Ramos (cell line): ENCODE results near the gene TBC1D22A.

Source experiments
- in situ Hi-C: fragments of 300-500 bp; cut with MboI; formaldehyde crosslinking; loops from one replicate; pipeline ENCODE4 v1.14.3; 2022; ENCODE audit warnings: low sequenced_read_pairs; ENCODE audit not compliant: unreplicated experiment

TBC1D22A gene

DNA sequence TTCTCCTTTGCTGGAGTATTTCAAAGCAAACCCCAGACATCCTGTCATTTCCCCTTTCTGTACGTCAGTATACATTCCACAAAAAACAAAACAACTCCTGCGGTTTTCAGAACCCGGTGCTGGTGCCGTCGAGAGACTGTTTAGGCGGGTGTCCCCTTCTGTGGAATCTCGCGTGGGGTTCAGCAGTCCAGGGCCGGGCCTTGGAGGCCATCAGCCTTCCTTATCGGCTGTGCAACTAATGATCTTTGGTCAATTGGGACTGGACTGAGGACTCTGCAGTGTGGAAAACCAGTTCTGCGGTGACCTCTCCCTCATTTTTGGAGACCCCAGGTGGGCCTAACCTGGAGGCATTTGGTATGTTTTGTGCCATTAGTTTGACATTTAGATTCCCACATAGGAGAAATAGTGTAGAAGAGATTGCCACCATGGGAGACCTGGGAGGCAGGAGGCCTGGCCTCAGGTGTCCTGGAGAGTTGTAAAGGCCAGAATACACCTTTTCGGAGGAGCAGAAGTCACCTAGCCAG, 84.4 kb downstream of the TBC1D22A start:
- in situ Hi-C loops: no loop called here

DNA sequence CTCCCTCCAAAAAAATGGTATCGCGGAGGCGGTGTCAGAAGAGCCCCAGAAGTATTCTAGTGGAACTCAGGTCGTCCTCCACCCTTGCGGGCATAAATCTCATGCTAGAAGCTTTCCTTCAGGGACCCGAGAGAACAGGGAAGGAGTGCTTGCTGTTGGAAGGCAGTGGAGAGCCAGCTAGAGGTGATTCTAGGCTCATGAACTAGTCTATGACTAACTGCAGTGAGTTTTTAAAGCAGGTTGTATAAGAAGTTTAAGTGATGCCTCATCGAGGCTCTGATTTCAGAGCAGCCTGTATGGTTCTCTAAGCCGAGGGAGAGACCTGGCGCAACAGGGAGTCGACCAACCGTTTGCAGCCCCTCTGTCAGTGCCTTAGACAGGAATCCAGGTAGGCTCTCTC, 85.7 kb downstream of the TBC1D22A start:
- in situ Hi-C loops: no loop called here

GRCh38 chr22:46849101-46849500, 86.7 kb downstream of the TBC1D22A start:
- in situ Hi-C loops: no loop called here

DNA sequence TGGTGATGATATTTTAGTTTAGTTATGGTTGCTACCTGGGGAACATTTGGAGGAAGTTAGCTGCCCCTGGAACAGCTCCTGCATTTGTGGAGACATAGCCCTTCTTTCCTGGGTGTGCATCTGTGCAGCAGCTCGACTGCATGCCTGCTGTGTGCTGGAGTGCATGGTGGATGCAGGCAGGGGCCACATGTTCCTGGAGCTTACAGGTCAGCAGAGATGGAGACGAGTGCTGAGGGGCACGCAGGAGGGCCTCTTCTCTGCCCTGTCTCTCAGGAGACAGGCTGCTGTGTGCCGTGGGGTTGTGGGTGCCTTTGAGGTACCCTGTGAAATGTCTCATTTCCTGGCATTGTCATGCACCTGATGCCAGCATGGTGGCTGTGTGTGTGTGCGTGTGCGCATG, 87.5 kb downstream of the TBC1D22A start:
- in situ Hi-C loops: no loop called here

DNA sequence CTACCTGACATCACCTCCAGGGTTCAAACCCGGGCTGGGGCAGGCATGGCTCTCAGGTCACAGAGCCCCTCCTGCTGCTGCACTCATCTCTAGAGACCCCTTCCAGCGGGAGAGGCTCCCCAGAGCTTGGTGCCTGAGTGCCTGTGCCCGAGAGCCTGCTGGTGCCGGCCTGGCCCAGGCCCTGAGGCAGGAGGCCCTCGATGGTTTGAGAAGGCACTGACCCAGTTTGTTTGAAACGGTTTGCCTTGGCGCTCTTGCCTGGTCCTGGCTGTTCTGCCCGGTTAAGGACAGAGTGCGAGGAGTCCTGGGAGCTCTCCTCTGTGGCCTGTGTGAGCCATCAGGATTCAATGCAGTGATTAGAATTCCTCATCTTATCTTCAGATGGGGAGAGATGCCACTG, 88.9 kb downstream of the TBC1D22A start:
- in situ Hi-C loops: no loop called here

DNA sequence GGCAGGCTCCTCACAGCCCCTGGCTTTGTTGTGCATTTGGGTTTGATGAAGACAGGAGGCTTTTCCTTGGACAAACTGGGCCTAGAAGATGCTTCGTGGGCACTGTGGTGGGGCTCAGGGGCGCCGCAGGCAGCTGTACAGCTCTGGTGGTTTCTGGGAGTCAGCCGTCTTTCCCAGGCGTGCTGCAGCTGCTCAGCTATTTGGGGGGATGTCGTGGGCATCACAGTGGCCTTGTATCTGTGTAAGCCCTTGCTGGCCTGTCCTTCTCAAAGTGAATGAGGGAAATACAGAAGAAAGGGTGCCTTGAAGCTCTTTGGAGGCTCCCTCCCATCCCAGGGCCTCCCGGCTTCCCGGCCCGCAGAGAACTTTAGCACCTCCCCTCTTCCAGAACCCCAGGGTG, 89.5 kb downstream of the TBC1D22A start:
- in situ Hi-C loops: no loop called here

DNA sequence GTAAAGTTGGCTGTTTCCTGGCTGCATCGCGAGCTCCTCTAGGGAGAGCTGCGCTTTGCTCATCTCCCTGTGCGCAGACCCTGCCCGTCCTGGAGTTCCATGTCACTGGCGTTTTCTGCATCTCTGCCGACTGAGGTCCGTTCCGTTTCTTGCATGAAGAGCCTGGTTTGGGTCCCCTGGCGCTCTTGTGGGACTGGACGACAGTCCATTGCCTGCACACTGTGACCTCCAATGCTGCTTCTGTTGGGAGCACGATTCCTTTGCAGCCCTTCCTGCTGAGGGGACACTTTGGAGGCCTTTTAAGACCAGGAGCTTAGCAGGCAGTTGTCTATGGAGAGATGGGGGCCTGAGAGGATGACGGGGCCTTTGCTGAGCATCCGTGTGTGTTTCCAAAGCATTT, 90.3 kb downstream of the TBC1D22A start:
- in situ Hi-C loops: no loop called here

DNA sequence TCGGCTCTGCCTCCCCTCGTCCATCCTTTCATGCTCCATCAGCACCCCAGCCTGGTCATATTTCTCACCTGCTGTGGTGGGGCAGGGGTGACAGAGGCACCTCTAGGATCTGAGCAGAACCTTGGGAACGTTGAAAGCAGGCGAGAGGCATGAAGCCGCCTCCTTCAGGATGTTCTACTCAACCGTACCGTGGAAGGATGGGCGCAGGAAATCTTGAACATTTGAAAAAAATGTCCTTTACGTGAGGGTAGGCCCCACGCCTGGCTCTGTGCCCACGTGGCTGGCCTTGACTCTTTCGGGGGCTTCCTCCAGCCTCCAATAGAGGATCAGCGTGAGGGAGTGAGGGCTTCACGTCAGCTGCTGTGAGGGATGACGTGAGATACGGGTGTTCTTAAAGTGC, 90.7 kb downstream of the TBC1D22A start:
- in situ Hi-C loops: no loop called here

- in situ Hi-C loops: no loop called here
Observed at GRCh38 chr22:46854125-46854870, 91.8 kb downstream of the TBC1D22A start.

GRCh38 chr22:46855681-46856080, 93.2 kb downstream of the TBC1D22A start:
- in situ Hi-C loops: no loop called here

DNA sequence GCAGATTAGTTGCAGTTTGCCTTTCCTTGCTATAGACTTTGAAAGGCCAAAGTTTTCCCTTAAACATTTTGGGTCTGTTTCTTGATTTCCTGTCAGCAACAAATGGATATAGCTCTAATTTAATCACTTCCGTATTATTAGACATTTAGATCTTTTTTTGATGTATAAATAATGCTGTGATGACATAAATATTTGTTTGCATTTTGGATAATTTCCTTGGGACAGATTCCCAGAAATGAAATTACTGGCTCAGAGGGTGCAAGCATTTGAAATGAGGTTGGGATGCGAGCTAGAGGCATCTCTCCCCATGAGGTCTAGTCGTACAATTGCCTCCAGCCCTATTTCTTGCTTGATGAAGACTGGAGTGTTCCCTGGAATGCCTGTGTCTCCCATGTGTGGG, 94.2 kb downstream of the TBC1D22A start:
- in situ Hi-C loops: no loop called here

GRCh38 chr22:46857142-46857884, 94.9 kb downstream of the TBC1D22A start:
- in situ Hi-C loops: no loop called here

GRCh38 chr22:46857885-46858143, 95.4 kb downstream of the TBC1D22A start:
- in situ Hi-C loops: no loop called here

DNA sequence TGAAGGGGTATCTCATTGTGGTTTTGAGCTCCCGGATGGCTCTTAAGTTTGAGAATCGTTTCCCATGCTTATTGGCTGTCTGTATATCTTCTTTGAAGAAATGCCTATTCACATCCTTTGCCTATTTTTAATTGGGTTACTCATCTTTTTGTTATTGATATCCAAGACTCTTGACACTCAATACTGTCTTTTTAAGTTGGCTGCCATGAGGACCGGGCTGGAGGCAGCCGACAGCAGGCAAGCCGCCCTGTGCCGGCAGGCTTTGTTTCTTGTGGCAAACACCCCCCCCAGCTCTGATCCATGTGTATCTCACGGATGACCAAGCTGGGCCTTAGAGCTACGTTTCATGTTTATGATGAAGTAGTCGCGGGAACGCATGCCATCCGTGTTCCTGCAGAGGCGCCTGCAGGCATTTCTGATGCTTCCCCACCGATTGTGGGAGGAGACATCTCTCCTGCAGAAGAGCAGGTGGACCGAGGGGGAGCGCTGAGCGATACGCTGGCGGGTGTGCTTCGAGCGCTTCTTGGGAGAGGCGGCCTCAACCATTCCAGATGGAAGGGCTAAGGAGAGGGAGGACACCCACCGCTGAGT, 95.8 kb downstream of the TBC1D22A start:
- in situ Hi-C loops: no loop called here

DNA sequence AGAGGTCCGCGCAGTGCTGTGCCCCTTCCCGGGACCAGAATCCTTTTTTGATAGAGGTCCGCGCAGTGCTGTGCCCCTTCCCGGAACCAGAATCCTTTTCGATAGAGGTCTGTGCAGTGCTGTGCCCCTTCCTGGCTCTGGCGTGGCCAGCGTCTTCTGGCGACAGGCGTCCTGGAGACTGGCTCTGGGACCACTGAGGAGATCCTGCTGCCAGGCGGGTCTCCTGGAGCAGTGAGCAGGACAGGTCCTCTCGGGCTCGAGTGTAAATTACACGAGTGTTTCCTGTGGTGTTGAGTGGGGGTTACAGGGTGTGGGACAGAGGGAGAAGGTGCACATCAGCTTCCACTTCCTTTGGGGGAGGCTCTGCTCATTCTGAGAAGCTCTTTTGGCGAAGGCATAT, 98.1 kb downstream of the TBC1D22A start:
- in situ Hi-C loops: no loop called here

DNA sequence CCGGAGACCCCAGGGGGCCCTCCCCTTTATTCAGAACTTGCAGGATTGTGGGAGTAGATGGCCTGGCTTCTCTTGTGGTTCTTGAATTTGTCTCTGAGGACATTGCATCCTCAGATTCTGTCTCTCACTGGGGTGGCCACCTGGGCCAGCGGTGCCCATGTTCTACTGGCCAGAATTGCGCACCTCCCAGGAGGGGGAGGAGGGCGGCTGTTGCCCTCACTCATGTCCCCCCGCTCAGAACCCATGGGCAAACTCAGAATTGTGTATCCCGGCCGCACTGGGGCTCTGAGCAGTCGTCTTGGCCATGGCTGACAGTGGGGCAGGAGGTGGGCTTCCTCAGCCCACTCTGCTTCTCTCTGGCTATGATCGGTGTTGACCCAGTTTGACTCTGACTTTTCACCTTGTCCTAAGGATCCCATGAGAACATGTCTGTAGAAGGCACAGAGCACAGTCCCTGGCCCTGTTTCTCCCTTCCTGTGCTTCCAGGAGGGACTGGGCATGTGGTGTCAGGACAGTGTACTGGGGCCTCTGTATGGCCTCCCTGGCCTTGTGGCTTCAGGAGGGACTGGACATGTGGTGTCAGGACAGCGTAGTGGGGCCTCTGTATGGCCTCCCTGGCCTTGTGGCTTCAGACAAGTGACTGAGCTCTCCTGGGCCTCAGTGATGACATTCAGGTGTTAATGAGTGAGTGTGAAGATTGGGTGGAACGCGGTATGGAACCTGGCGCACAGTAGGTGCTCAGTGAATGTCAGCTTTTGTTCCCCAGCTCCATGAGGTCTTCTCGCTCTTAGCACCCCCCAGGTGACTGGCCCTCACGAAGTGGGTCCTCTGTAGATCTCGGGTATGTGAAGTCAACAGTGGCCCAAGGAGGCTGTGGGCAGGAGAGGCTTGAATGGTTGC, 99.3 kb downstream of the TBC1D22A start:
- in situ Hi-C loops: no loop called here

- in situ Hi-C loops: no loop called here
Observed at GRCh38 chr22:46862418-46863324, 100.2 kb downstream of the TBC1D22A start.

GRCh38 chr22:46863794-46864193, 101.3 kb downstream of the TBC1D22A start:
- in situ Hi-C loops: no loop called here

DNA sequence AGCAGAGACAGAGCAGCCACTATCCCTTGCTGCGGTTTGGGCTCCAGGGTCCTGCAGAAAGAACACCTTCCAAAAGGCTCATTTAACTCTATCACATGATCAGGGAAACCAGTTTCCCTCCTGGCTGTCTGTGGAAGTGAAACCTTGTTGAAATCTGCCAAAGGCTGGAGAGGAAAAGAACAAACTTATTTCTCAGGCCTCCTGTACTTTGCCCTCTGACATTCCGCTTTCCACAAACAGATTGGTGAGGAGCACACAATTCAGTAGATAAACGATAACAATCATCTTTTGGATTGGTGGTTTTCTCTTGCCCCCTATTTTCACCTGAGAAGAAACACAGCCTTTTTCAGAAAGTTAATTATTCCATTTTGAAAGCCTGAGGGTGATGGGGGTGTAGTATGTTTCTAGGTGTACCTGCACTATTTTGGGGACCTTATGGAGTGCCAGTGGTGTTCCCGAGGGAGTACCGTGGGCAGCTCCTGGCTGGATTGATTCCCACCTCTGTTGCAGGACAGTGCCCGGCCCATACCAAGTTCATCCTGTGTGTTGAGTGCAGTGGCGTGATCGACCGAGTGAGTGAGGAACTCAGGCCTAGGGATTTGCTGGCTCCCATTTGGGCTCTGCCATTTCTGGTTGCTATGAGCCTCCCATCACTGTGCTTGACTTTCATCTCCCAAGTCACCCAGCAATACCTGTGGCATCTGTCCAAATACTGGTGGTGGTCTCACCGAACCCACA, 102.0 kb downstream of the TBC1D22A start:
- in situ Hi-C loops: no loop called here
